Bronchial epithelial cell (primary cell): ENCODE results near the gene SLC35F5. TPM values are rescaled to one million over a fixed set of nuclear protein-coding genes. Genes with fewer than 3 reads are reported as not detected.

Source experiments
- DNase-seq: peaks from one replicate; pipeline ENCODE4 v3.0.0-alpha.2; 2010; ENCODE audit warnings: low read depth
- FAIRE-seq: peaks from 2 replicates; lab custom pipeline; 2011; peaks lifted over from hg19 to GRCh38; lab: Jason Lieb, UNC
- H3K27me3 ChIP-seq: 2 replicates; pipeline ENCODE4 v1.5.1; 2011; ENCODE audit warnings: low read length; ENCODE audit not compliant: control insufficient read depth, insufficient read depth
- H3K36me3 ChIP-seq: 2 replicates; pipeline ENCODE4 v1.5.1; 2011; ENCODE audit warnings: low read length; ENCODE audit not compliant: control insufficient read depth, insufficient read depth
- H3K4me3 ChIP-seq: 2 replicates; pipeline ENCODE4 v1.5.1; 2011; ENCODE audit warnings: mild to moderate bottlenecking, low read depth, low read length, control low read depth
- CTCF ChIP-seq: IDR thresholded peaks from 2 replicates; pipeline ENCODE4 v1.5.1; 2011; ENCODE audit warnings: mild to moderate bottlenecking, moderate library complexity, low read length, control low read depth, inconsistent platforms; ENCODE audit not compliant: insufficient read depth, severe bottlenecking
- total RNA-seq: library from RNA; depleted of rRNA; stranded (reverse); fragments of >200 nt; gene quantifications from 2 replicates; pipeline ENCODE4 v1.2.1, GENCODE V29; 2014

SLC35F5 gene
- total RNA-seq, 1 donor from 2014 or later: 112 TPM

- FAIRE-seq (no peak), DNase-seq (no peak)
- H3K27me3 ChIP-seq: no peaks in the 10 kb centered on the region
- no peaks in the 10 kb centered on the region for H3K36me3 ChIP-seq
- TF ChIP-seq CTCF: no peak
- no peak overlapping the region for H3K4me3 ChIP-seq
These were observed 33.0 kb downstream of the SLC35F5 start for GRCh38 chr2:113723411-113723810.

GRCh38 chr2:113720167-113720566, 36.3 kb downstream of the SLC35F5 start:
- DNase-seq (peak; percentile 49), FAIRE-seq (no peak)
- peaks cover 3% of the 10 kb centered on the region for H3K36me3 ChIP-seq
- H3K27me3 ChIP-seq: no peaks in the 10 kb centered on the region
- H3K4me3 ChIP-seq: no peak overlapping the region
- no peak for TF ChIP-seq CTCF

- DNase-seq (no peak), FAIRE-seq (no peak)
- Histone ChIP-seq H3K4me3 (no peak overlapping the region), H3K27me3 (no peaks in the 10 kb centered on the region), H3K36me3 (peaks cover 4% of the 10 kb centered on the region)
- TF ChIP-seq CTCF: no peak
These were observed 40.2 kb downstream of the SLC35F5 start for GRCh38 chr2:113716291-113716690.

GRCh38 chr2:113712941-113713340, 43.5 kb downstream of the SLC35F5 start:
- peaks cover 4% of the 10 kb centered on the region for H3K36me3 ChIP-seq
- H3K27me3 ChIP-seq: no peaks in the 10 kb centered on the region
- FAIRE-seq: no peak
- no peak overlapping the region for H3K4me3 ChIP-seq
- DNase-seq: no peak
- TF ChIP-seq CTCF: no peak

- no peaks in the 10 kb centered on the region for H3K27me3 ChIP-seq
- H3K4me3 ChIP-seq: no peak overlapping the region
- DNase-seq (no peak), FAIRE-seq (no peak)
- TF ChIP-seq CTCF: no peak
- H3K36me3 ChIP-seq: peaks cover 3% of the 10 kb centered on the region
These were observed 44.6 kb downstream of the SLC35F5 start for GRCh38 chr2:113711851-113712250.

GRCh38 chr2:113709022-113709421, 47.4 kb downstream of the SLC35F5 start:
- Histone ChIP-seq H3K36me3 (peaks cover 1% of the 10 kb centered on the region), H3K4me3 (no peak overlapping the region)
- no peak for TF ChIP-seq CTCF

More at GRCh38 chr2:113709022-113709421, 47.4 kb downstream of the SLC35F5 start:
- FAIRE-seq (no peak), DNase-seq (peak; percentile 22)
- no peaks in the 10 kb centered on the region for H3K27me3 ChIP-seq
